GM19328 (cell line): ENCODE data around the gene MAP3K7CL.

Experiments
- ATAC-seq: cut with Tn5 transposase; IDR thresholded peaks from one replicate; pipeline ENCODE4 v1.9.1; 2021; ENCODE audit warnings: mild to moderate bottlenecking, moderate library complexity; ENCODE audit not compliant: unreplicated experiment

MAP3K7CL gene

DNA sequence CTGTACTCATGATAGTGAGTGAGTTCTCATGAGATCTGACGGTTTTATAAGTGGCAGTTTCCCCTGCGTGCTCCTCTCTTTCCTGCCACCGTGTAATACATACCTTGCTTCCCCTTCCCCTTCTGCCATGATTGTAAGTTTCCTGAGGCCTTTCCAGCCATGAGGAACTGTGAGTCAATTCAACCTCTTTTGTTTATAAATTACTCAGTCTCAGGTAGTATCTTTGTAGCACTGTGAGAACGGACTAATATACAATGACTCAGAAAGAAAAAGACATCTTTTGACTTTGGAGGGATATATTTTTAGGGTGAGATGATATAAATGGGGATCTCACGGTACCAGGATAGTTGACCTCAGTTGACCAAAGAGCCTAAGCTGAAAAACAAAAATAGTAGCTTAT, 93.6 kb downstream of the MAP3K7CL start:
- no peak for ATAC-seq
